ENCODE results near the gene DHRSX. TPM values are rescaled to one million over a fixed set of nuclear protein-coding genes. Genes with fewer than 3 reads are reported as not detected.
"Not testable (repeated sequence)": the region's sequence is repeated elsewhere in the genome, so short reads cannot be mapped to it uniquely, and the experiment has no call there.

The DHRSX gene
- total and polyA plus RNA-seq, 2 donors (not counting 1 experiment from before 2014, with no cell fraction given): 23.7 to 25.6 TPM

- H3K36me3 ChIP-seq (ENCODE audit: control insufficient read depth, insufficient read depth, low read length): no peaks in the 10 kb centered on the region
- TF ChIP-seq EZH2 (IDR thresholded peaks at IDR 0.05; ENCODE audit: low read length, missing control alignments): no peak
- TF ChIP-seq, protein P1, sequence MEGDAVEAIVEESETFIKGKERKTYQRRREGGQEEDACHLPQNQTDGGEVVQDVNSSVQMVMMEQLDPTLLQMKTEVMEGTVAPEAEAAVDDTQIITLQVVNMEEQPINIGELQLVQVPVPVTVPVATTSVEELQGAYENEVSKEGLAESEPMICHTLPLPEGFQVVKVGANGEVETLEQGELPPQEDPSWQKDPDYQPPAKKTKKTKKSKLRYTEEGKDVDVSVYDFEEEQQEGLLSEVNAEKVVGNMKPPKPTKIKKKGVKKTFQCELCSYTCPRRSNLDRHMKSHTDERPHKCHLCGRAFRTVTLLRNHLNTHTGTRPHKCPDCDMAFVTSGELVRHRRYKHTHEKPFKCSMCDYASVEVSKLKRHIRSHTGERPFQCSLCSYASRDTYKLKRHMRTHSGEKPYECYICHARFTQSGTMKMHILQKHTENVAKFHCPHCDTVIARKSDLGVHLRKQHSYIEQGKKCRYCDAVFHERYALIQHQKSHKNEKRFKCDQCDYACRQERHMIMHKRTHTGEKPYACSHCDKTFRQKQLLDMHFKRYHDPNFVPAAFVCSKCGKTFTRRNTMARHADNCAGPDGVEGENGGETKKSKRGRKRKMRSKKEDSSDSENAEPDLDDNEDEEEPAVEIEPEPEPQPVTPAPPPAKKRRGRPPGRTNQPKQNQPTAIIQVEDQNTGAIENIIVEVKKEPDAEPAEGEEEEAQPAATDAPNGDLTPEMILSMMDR (conservative IDR thresholded peaks at IDR 0.05 in 1 of 2, IDR thresholded peaks at IDR 0.05 in 1 of 2; ENCODE audit: low read depth in 1 of 2, low read length in 2 of 2): no peak
- H3K4me3 ChIP-seq (replicated peaks in 1 of 4; ENCODE audit: control extremely low read depth in 1 of 4, insufficient read depth in 1 of 4, low read depth in 3 of 4, low read length in 4 of 4): no peak overlapping the region
- no peaks in the 10 kb centered on the region for H3K9me3 ChIP-seq (ENCODE audit: control insufficient read depth, insufficient read depth, low read depth, low read length)
- DNase-seq (ENCODE audit: low read depth in 2 of 2): no peak
- no peaks in the 10 kb centered on the region for H3K27me3 ChIP-seq (ENCODE audit: control insufficient read depth, insufficient read depth, low read length)
- no peaks in the 10 kb centered on the region for H4K20me1 ChIP-seq (ENCODE audit: control insufficient read depth, extremely low read depth, insufficient read depth, low read length)
- no peak overlapping the region for H3K27ac ChIP-seq (ENCODE audit: insufficient read depth, low read length)
- no peak overlapping the region for H2AFZ ChIP-seq (ENCODE audit: low read length)
- peaks cover 19% of the 10 kb centered on the region for H3K79me2 ChIP-seq (ENCODE audit: control insufficient read depth, insufficient read depth, low read length)
- no peak overlapping the region for H3K4me2 ChIP-seq (ENCODE audit: extremely low read depth, insufficient read depth, low read length)
- H3K4me1 ChIP-seq (ENCODE audit: control insufficient read depth, extremely low read depth, insufficient read depth, low read length): peaks cover under 1% of the 10 kb centered on the region
- no peak overlapping the region for H3K9ac ChIP-seq (ENCODE audit: insufficient read depth, low read length)
These were observed 22.0 kb downstream of the DHRSX start for GRCh38 chrX:2478546-2479419.

GRCh38 chrX:2477313-2477712 is 23.5 kb downstream of the DHRSX start:
- H3K4me2 ChIP-seq (ENCODE audit: extremely low read depth, insufficient read depth, low read length); H3K4me1 ChIP-seq (ENCODE audit: control insufficient read depth, extremely low read depth, insufficient read depth, low read length); H4K20me1 ChIP-seq (ENCODE audit: control insufficient read depth, extremely low read depth, insufficient read depth, low read length); H3K9me3 ChIP-seq (ENCODE audit: control insufficient read depth, insufficient read depth, low read depth, low read length); H2AFZ ChIP-seq (ENCODE audit: low read length); H3K27me3 ChIP-seq (ENCODE audit: control insufficient read depth, insufficient read depth, low read length); H3K4me3 ChIP-seq (replicated peaks in 1 of 4; ENCODE audit: control extremely low read depth in 1 of 4, insufficient read depth in 1 of 4, low read depth in 3 of 4, low read length in 4 of 4); H3K9ac ChIP-seq (ENCODE audit: insufficient read depth, low read length); DNase-seq (ENCODE audit: low read depth in 2 of 2); H3K36me3 ChIP-seq (ENCODE audit: control insufficient read depth, insufficient read depth, low read length); H3K27ac ChIP-seq (ENCODE audit: insufficient read depth, low read length): not testable (repeated sequence)
- H3K79me2 ChIP-seq (ENCODE audit: control insufficient read depth, insufficient read depth, low read length): peaks cover 17% of the 10 kb centered on the region

- Histone ChIP-seq H4K20me1 (ENCODE audit: control insufficient read depth, extremely low read depth, insufficient read depth, low read length) (no peaks in the 10 kb centered on the region), H3K36me3 (ENCODE audit: control insufficient read depth, insufficient read depth, low read length) (no peaks in the 10 kb centered on the region), H3K79me2 (ENCODE audit: control insufficient read depth, insufficient read depth, low read length) (peaks cover 17% of the 10 kb centered on the region), H3K4me3 (replicated peaks in 1 of 4; ENCODE audit: control extremely low read depth in 1 of 4, insufficient read depth in 1 of 4, low read depth in 3 of 4, low read length in 4 of 4) (no peak overlapping the region), H2AFZ (ENCODE audit: low read length) (no peak overlapping the region), H3K4me1 (ENCODE audit: control insufficient read depth, extremely low read depth, insufficient read depth, low read length) (no peaks in the 10 kb centered on the region), H3K4me2 (ENCODE audit: extremely low read depth, insufficient read depth, low read length) (no peak overlapping the region), H3K9me3 (ENCODE audit: control insufficient read depth, insufficient read depth, low read depth, low read length) (no peaks in the 10 kb centered on the region), H3K9ac (ENCODE audit: insufficient read depth, low read length) (no peak overlapping the region), H3K27ac (ENCODE audit: insufficient read depth, low read length) (no peak overlapping the region), H3K27me3 (ENCODE audit: control insufficient read depth, insufficient read depth, low read length) (no peaks in the 10 kb centered on the region)
- no peak for DNase-seq (ENCODE audit: low read depth in 2 of 2)
- TF ChIP-seq, protein P1 (conservative IDR thresholded peaks at IDR 0.05 in 1 of 2, IDR thresholded peaks at IDR 0.05 in 1 of 2; ENCODE audit: low read depth in 1 of 2, low read length in 2 of 2): no peak
- TF ChIP-seq EZH2 (IDR thresholded peaks at IDR 0.05; ENCODE audit: low read length, missing control alignments): no peak
These were observed 25.6 kb downstream of the DHRSX start for GRCh38 chrX:2474963-2475726.
